ENCODE data around the gene C5orf22.
"Not testable (repeated sequence)": the region's sequence is repeated elsewhere in the genome, so short reads cannot be mapped to it uniquely, and the experiment has no call there.

Gene C5orf22

GRCh38 chr5:31553863-31554262, 21.8 kb downstream of the C5orf22 start:
- no peak for DNase-seq (ENCODE audit: low read depth, low spot score)

- DNase-seq (ENCODE audit: low read depth, low spot score) = no peak
These were observed 22.5 kb downstream of the C5orf22 start for GRCh38 chr5:31554552-31554951.

- DNase-seq (ENCODE audit: low read depth, low spot score) = no peak
These were observed 24.4 kb downstream of the C5orf22 start for GRCh38 chr5:31556461-31556860.

- no peak for DNase-seq (ENCODE audit: low read depth, low spot score)
These were observed 27.8 kb downstream of the C5orf22 start for GRCh38 chr5:31559942-31560341.

GRCh38 chr5:31561946-31562345, 29.8 kb downstream of the C5orf22 start:
- no peak for DNase-seq (ENCODE audit: low read depth, low spot score)

GRCh38 chr5:31563216-31563615, 31.1 kb downstream of the C5orf22 start:
- DNase-seq (ENCODE audit: low read depth, low spot score) = peak; percentile 40

- not testable (repeated sequence) for DNase-seq (ENCODE audit: low read depth, low spot score)
These were observed 34.3 kb downstream of the C5orf22 start for GRCh38 chr5:31566362-31566761.

- no peak for DNase-seq (ENCODE audit: low read depth, low spot score)
These were observed 36.3 kb downstream of the C5orf22 start for GRCh38 chr5:31568302-31568835.

GRCh38 chr5:31569068-31569467, 37.0 kb downstream of the C5orf22 start:
- no peak for DNase-seq (ENCODE audit: low read depth, low spot score)

- DNase-seq (ENCODE audit: low read depth, low spot score) = no peak
These were observed 41.5 kb downstream of the C5orf22 start for GRCh38 chr5:31573494-31574142.

GRCh38 chr5:31574772-31575171, 42.7 kb downstream of the C5orf22 start:
- no peak for DNase-seq (ENCODE audit: low read depth, low spot score)

GRCh38 chr5:31577438-31577837, 45.3 kb downstream of the C5orf22 start:
- no peak for DNase-seq (ENCODE audit: low read depth, low spot score)

GRCh38 chr5:31579558-31579957, 47.5 kb downstream of the C5orf22 start:
- no peak for DNase-seq (ENCODE audit: low read depth, low spot score)

- peak; percentile 52 for DNase-seq (ENCODE audit: low read depth, low spot score)
These were observed 49.5 kb downstream of the C5orf22 start for GRCh38 chr5:31581498-31582099.

GRCh38 chr5:31583129-31583528, 51.0 kb downstream of the C5orf22 start:
- DNase-seq (ENCODE audit: low read depth, low spot score) = no peak

GRCh38 chr5:31585166-31585894, 53.2 kb downstream of the C5orf22 start:
- DNase-seq (ENCODE audit: low read depth, low spot score) = no peak

- DNase-seq (ENCODE audit: low read depth, low spot score) = peak; percentile 64
These were observed 53.8 kb downstream of the C5orf22 start for GRCh38 chr5:31585895-31586270.

- DNase-seq (ENCODE audit: low read depth, low spot score) = no peak
These were observed 55.4 kb downstream of the C5orf22 start for GRCh38 chr5:31587546-31587945.

GRCh38 chr5:31593665-31594064, 61.6 kb downstream of the C5orf22 start:
- no peak for DNase-seq (ENCODE audit: low read depth, low spot score)

- DNase-seq (ENCODE audit: low read depth, low spot score) = no peak
These were observed 64.3 kb downstream of the C5orf22 start for GRCh38 chr5:31596354-31596753.

- no peak for DNase-seq (ENCODE audit: low read depth, low spot score)
These were observed 66.8 kb downstream of the C5orf22 start for GRCh38 chr5:31598640-31599611.
